Measurements from ENCODE around the gene FXYD3.

- no peak for TF ChIP-seq POLR2A (IDR thresholded peaks at IDR 0.05)
- TF ChIP-seq CTCF (IDR thresholded peaks at IDR 0.05), result no peak
These were observed 29.7 kb upstream of the FXYD3 start for GRCh38 chr19:35085947-35086346.
